Measurements from ENCODE around the gene ZMIZ1. TPM values are rescaled to one million over a fixed set of nuclear protein-coding genes. Genes with fewer than 3 reads are reported as not detected.

Gene ZMIZ1
- polyA plus RNA-seq, 3 donors = 3.3 to 64.6 (median 8.9) TPM

GRCh38 chr10:79258894-79259293 is 190.1 kb downstream of the ZMIZ1 start:
- H3K27me3 ChIP-seq (ENCODE audit: control insufficient read depth in 2 of 2, insufficient read depth in 2 of 2, low read length in 2 of 2) = no peaks in the 10 kb centered on the region
- H3K4me1 ChIP-seq (ENCODE audit: control insufficient read depth in 1 of 2, insufficient read depth in 2 of 2, low read length in 2 of 2) = peaks cover 6 to 11% of the 10 kb centered on the region in 2 donors
- no peak overlapping the region for H3K27ac ChIP-seq (ENCODE audit: low read depth in 1 of 2, low read length in 2 of 2)
- H3K9ac ChIP-seq (ENCODE audit: insufficient read depth, low read length, poor library complexity, severe bottlenecking) = no peak overlapping the region
- peaks cover 38% of the 10 kb centered on the region for H3K4me1 Mint-ChIP-seq
- peak overlapping the region in 4 of 7 donors; percentile 6 to 82 (median 31) for H3K27ac Mint-ChIP-seq
- peaks cover 22 to 72% of the 10 kb centered on the region in 2 donors for H3K36me3 ChIP-seq (replicated peaks in 1 of 2; ENCODE audit: control insufficient read depth in 1 of 2, insufficient read depth in 2 of 2, low read length in 2 of 2)
- peaks cover 0 to 1% (median 0%) of the 10 kb centered on the region in 3 donors for H3K27me3 Mint-ChIP-seq (ENCODE audit: low read depth in 3 of 3)
- peaks cover 88% of the 10 kb centered on the region for H4K20me1 ChIP-seq (ENCODE audit: insufficient read depth, low read length)
- intact Hi-C loops (cut with micrococcal nuclease) = no loop called here
- no peak overlapping the region for H3K4me2 ChIP-seq (replicated peaks; ENCODE audit: extremely low read depth, low read length, poor library complexity, severe bottlenecking)
- no peak overlapping the region for H3K4me3 ChIP-seq (replicated peaks in 1 of 3; ENCODE audit: low read depth in 2 of 3, low read length in 3 of 3)
- 99% methylated on average over 9 of the region's 10 CpGs for WGBS (ENCODE audit: insufficient coverage)
- H3K79me2 ChIP-seq (ENCODE audit: insufficient read depth, low read length) = peaks cover 88% of the 10 kb centered on the region
- no peak for DNase-seq
- H2AFZ ChIP-seq (ENCODE audit: insufficient read depth, low read depth, low read length, poor library complexity, severe bottlenecking) = no peak overlapping the region
- no peak for TF ChIP-seq CTCF (IDR thresholded peaks at IDR 0.05)
- peaks cover 68 to 88% of the 10 kb centered on the region in 2 donors for H3K36me3 Mint-ChIP-seq
- no peaks in the 10 kb centered on the region for H3K9me3 ChIP-seq (replicated peaks in 1 of 2; ENCODE audit: control insufficient read depth in 1 of 2, insufficient read depth in 1 of 2, low read length in 2 of 2)
- no peak overlapping the region for H3K4me3 Mint-ChIP-seq
- H3K9me3 Mint-ChIP-seq = no peaks in the 10 kb centered on the region

GRCh38 chr10:79259834-79260233 is 191.1 kb downstream of the ZMIZ1 start:
- Histone ChIP-seq H3K9ac (ENCODE audit: insufficient read depth, low read length, poor library complexity, severe bottlenecking) (no peak overlapping the region), H3K79me2 (ENCODE audit: insufficient read depth, low read length) (peaks cover 88% of the 10 kb centered on the region), H3K4me2 (replicated peaks; ENCODE audit: extremely low read depth, low read length, poor library complexity, severe bottlenecking) (no peak overlapping the region), H3K27ac (ENCODE audit: low read depth in 1 of 2, low read length in 2 of 2) (no peak overlapping the region), H3K27me3 (ENCODE audit: control insufficient read depth in 2 of 2, insufficient read depth in 2 of 2, low read length in 2 of 2) (no peaks in the 10 kb centered on the region), H4K20me1 (ENCODE audit: insufficient read depth, low read length) (peaks cover 78% of the 10 kb centered on the region), H2AFZ (ENCODE audit: insufficient read depth, low read depth, low read length, poor library complexity, severe bottlenecking) (no peak overlapping the region), H3K9me3 (replicated peaks in 1 of 2; ENCODE audit: control insufficient read depth in 1 of 2, insufficient read depth in 1 of 2, low read length in 2 of 2) (no peaks in the 10 kb centered on the region), H3K4me3 (replicated peaks in 1 of 3; ENCODE audit: low read depth in 2 of 3, low read length in 3 of 3) (no peak overlapping the region), H3K36me3 (replicated peaks in 1 of 2; ENCODE audit: control insufficient read depth in 1 of 2, insufficient read depth in 2 of 2, low read length in 2 of 2) (peaks cover 24 to 71% of the 10 kb centered on the region in 2 donors), H3K4me1 (ENCODE audit: control insufficient read depth in 1 of 2, insufficient read depth in 2 of 2, low read length in 2 of 2) (peaks cover 10 to 17% of the 10 kb centered on the region in 2 donors)
- H3K27ac Mint-ChIP-seq = peak overlapping the region in 2 of 7 donors; percentile 8 to 16
- H3K9me3 Mint-ChIP-seq = no peaks in the 10 kb centered on the region
- no peak for TF ChIP-seq CTCF (IDR thresholded peaks at IDR 0.05)
- H3K4me1 Mint-ChIP-seq = peaks cover 46% of the 10 kb centered on the region
- H3K36me3 Mint-ChIP-seq = peaks cover 78 to 90% of the 10 kb centered on the region in 2 donors
- 100% methylated on average over 2 of the region's 7 CpGs for WGBS (ENCODE audit: insufficient coverage)
- DNase-seq = no peak
- H3K27me3 Mint-ChIP-seq (ENCODE audit: low read depth in 3 of 3) = peaks cover 0 to 1% (median 0%) of the 10 kb centered on the region in 3 donors
- H3K4me3 Mint-ChIP-seq = no peak overlapping the region
- intact Hi-C loops (cut with micrococcal nuclease) = loop anchor here in 1 of 2 donors (10.0 kb wide), 1 partner anchor 505 kb away; no protein-coding TSS in a partner anchor
